Peyer's patch (tissue), 4 donors: ENCODE measurements around the gene F7.

ENCODE experiments used
- POLR2A ChIP-seq, 2 donors: fragments of 450-650 bp; IDR thresholded peaks; one replicate each; pipeline ENCODE4 v1.5.1; 2017; ENCODE audit warnings: antibody characterized with exemption in 2 of 2, mild to moderate bottlenecking in 2 of 2, moderate library complexity in 2 of 2
- TF ChIP-seq, protein P1 (sequence below), 6 experiments: fragments of 450-650 bp in 4 of 6; fragments of 200-600 bp in 2 of 6; sonication (generic) in 1 of 6; IDR thresholded peaks; one replicate each; pipeline ENCODE4 v1.5.1; 2017 to 2019; ENCODE audit warnings: antibody characterized with exemption in 6 of 6, mild to moderate bottlenecking in 3 of 6, moderate library complexity in 1 of 6

DNA sequence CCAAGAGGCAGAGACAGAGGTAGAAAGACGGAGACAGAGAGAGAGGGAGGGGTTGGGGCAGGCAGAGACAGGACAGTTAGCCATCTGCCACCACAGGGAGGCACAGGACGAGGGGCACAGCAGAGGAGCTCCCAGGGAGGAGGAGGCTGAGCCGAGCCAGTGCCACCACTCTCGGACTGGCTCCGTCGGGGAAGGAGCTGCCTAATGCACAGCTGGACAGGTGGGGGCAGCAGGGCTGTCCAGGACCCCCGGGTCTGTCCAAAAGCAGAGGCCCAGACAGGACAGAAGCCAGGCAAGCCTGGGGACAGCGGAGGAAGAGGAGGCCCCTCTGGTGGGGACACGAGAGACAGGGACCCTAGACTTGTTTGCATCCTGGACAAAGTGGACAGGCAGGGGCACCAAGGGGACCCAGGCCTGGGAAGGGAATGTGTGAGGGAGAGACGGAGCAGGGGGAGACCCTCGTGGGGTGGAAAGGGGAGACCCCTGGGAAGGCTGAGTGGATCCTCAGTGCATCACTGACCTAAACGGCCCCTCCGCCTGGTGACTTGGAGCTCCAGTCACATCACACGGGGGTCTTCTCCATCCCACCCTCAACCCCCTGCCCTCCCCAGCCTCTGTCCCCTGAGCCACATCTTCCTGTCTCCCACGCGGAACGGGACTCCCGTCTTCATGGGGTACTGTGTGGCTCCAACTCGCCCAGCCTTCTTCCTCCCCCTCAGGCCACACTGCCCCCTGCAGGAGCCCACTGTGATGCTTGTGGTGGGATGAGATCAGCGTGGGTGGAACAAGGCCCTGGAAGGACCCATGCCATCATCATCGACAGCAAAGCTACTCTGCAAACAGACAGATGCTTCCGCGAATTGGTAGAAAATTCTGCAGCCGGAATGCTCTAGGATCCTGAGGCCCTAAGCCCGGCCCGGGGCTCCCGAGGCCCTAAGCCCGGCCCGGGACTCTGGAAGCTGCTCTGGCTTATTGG lies 17.9 kb downstream of the F7 start:
- TF ChIP-seq, protein P1, sequence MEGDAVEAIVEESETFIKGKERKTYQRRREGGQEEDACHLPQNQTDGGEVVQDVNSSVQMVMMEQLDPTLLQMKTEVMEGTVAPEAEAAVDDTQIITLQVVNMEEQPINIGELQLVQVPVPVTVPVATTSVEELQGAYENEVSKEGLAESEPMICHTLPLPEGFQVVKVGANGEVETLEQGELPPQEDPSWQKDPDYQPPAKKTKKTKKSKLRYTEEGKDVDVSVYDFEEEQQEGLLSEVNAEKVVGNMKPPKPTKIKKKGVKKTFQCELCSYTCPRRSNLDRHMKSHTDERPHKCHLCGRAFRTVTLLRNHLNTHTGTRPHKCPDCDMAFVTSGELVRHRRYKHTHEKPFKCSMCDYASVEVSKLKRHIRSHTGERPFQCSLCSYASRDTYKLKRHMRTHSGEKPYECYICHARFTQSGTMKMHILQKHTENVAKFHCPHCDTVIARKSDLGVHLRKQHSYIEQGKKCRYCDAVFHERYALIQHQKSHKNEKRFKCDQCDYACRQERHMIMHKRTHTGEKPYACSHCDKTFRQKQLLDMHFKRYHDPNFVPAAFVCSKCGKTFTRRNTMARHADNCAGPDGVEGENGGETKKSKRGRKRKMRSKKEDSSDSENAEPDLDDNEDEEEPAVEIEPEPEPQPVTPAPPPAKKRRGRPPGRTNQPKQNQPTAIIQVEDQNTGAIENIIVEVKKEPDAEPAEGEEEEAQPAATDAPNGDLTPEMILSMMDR (IDR thresholded peaks at IDR 0.05): no peak
- no peak for TF ChIP-seq POLR2A (IDR thresholded peaks at IDR 0.05)
